Neuron (in vitro differentiated cells): Measurements from ENCODE around the gene GIGYF2.
"Not testable (repeated sequence)": the region's sequence is repeated elsewhere in the genome, so short reads cannot be mapped to it uniquely, and the experiment has no call there.

Source experiments
- H2AFZ ChIP-seq: one replicate; pipeline ENCODE4 v1.6.1; 2013; ENCODE audit warnings: low read depth, mild to moderate bottlenecking, inconsistent platforms, low read length, moderate library complexity
- H3K27me3 ChIP-seq: one replicate; pipeline ENCODE4 v1.6.1; 2013; ENCODE audit warnings: low read length; ENCODE audit not compliant: insufficient read depth
- H3K36me3 ChIP-seq: one replicate; pipeline ENCODE4 v1.6.1; 2013; ENCODE audit warnings: low read length; ENCODE audit not compliant: insufficient read depth
- H3K4me1 ChIP-seq: one replicate; pipeline ENCODE4 v1.6.1; 2013; ENCODE audit warnings: low read length; ENCODE audit not compliant: insufficient read depth
- H3K4me3 ChIP-seq: 2 replicates; pipeline ENCODE4 v1.5.1; 2013; ENCODE audit warnings: mild to moderate bottlenecking, low read length, moderate library complexity
- H3K9me3 ChIP-seq: one replicate; pipeline ENCODE4 v1.6.1; 2013; ENCODE audit warnings: low read length

Gene GIGYF2

DNA sequence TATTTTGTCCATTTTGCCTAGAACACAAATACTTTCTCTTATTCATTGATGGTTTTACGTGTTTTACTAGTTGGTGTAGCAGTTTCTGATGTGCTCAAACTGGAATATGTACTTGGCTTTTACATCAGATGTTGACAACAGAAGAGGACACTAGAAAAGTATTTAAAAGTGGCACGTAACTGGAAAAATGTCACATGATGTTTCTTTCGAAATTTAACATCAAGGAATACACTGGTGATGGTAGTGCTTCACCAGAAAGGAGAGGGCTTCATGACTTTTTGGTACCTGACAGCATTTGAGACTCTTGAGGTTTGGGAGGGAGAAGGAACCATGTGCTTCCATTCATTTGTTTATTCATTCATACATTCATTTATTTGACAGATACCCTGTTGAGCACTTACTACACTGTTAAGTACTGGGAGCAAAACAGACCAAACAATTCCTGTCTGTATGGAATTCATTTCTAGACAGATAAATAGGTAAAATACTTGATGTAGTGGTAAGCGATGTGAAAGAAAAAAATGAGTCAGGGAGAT, 1.5 kb downstream of the GIGYF2 start:
- Histone ChIP-seq H3K4me1 (peaks cover 25% of the 10 kb centered on the region), H3K9me3 (no peaks in the 10 kb centered on the region), H3K27me3 (no peaks in the 10 kb centered on the region), H3K4me3 (peak overlapping the region; percentile 96), H3K36me3 (peaks cover 14% of the 10 kb centered on the region), H2AFZ (no peak overlapping the region)

DNA sequence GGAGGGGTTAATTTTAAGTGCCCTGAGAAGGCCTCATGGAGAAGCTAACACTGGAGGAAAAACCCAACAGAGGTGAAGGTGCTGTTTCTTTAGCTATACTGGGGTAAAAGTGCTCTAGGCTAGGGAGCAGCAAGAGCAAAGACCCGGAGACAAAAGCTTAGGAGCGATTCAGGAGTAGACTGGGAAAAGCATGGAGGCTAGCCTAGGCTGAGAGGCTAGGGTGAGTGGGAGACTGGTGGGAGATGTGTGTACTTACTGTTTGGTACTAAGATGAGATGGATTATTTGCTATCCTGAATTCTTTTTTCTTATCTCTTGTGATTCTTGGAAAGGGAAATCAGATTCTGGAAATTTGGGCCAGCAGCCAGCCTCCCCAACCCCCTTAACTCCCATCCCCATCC, 2.0 kb downstream of the GIGYF2 start:
- Histone ChIP-seq H3K9me3 (no peaks in the 10 kb centered on the region), H3K4me1 (peaks cover 25% of the 10 kb centered on the region), H3K4me3 (peak overlapping the region; percentile 96), H3K36me3 (peaks cover 18% of the 10 kb centered on the region), H3K27me3 (no peaks in the 10 kb centered on the region), H2AFZ (no peak overlapping the region)

DNA sequence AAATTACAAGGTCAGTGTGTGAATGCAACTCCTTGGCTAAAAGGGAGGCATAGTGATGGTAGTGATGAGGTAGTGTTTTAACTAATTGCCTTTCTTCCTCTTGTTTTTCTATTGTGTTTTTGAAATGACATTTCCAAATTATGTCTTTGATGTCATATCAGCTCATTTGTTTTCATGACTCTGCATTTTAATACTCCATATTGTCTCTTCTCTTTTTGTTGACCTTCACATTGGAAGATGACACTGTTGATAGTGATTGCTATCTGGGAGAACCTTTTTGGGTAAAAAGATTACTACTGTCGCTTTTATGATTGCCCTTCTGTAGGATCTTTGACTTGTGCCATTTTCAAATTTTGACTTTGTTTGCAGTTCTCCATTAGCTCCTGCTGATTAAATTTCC, 3.0 kb downstream of the GIGYF2 start:
- peaks cover 23% of the 10 kb centered on the region for H3K36me3 ChIP-seq
- peaks cover 25% of the 10 kb centered on the region for H3K4me1 ChIP-seq
- peak overlapping the region; percentile 1 for H3K4me3 ChIP-seq
- peaks cover 3% of the 10 kb centered on the region for H3K9me3 ChIP-seq
- H3K27me3 ChIP-seq: no peaks in the 10 kb centered on the region
- H2AFZ ChIP-seq: no peak overlapping the region

DNA sequence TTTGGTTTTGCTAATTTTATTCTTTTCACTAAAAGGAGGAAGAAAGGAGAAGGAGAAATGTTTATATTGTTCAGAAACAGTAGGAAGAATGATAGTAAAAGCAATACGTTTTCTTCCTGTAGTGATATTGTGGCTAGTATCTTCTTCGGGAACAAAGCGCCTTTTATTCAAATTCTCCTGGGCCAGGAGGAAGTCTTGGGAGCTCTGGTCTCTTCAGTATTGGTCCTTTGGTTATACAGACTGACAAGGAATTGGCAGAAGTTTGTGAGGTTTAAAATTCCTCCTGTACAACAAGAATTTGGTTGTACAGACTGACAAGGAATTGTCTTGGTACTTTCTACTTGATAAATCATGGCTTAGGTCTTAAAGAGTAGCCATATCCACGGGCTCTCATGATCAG, 9.9 kb downstream of the GIGYF2 start:
- no peaks in the 10 kb centered on the region for H3K4me1 ChIP-seq
- H3K27me3 ChIP-seq: no peaks in the 10 kb centered on the region
- no peak overlapping the region for H3K4me3 ChIP-seq
- H2AFZ ChIP-seq: no peak overlapping the region
- H3K36me3 ChIP-seq: peaks cover 46% of the 10 kb centered on the region
- peaks cover 8% of the 10 kb centered on the region for H3K9me3 ChIP-seq

DNA sequence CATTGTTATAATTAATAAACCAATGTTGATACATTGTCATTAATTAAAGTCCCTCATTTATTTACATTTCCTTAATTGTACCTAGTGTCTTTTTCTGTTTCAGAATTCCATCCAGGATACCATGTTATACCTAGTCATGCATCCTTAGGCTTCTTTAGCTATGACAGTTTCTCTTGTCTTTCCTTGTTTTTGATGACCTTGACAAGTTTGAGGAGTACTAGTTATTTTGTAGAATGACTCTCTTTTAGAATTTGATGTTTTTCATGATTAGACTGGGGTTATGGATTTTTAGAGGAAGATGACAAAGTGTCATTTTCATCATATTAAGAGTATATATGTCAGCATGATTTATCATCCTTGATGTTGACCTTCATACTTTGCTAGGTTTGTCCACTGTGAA, 16.4 kb downstream of the GIGYF2 start:
- Histone ChIP-seq H3K27me3 (no peaks in the 10 kb centered on the region), H3K9me3 (peaks cover 13% of the 10 kb centered on the region), H3K36me3 (peaks cover 32% of the 10 kb centered on the region), H2AFZ (no peak overlapping the region), H3K4me3 (no peak overlapping the region), H3K4me1 (no peaks in the 10 kb centered on the region)

DNA sequence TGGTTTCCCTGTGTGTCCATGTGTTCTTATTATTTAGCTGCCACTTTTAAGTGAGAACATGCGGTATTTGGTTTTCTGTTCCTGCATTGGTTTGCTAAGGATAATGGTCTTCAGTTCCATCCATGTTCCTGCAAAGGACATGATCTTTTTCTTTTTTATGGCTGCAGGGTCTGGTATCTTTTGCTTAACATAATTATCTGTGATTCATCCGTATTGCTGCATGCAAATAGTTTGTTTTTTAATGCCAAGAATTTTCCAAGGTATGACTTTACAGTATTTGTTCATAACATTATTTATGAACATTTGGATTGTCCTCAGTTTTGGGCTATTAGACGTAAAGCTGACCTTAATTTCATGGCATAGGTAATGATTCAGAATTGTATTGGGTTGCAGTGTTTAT, 17.8 kb downstream of the GIGYF2 start:
- no peak overlapping the region for H2AFZ ChIP-seq
- H3K9me3 ChIP-seq: peaks cover 15% of the 10 kb centered on the region
- no peak overlapping the region for H3K4me3 ChIP-seq
- H3K27me3 ChIP-seq: no peaks in the 10 kb centered on the region
- peaks cover 30% of the 10 kb centered on the region for H3K36me3 ChIP-seq
- no peaks in the 10 kb centered on the region for H3K4me1 ChIP-seq

DNA sequence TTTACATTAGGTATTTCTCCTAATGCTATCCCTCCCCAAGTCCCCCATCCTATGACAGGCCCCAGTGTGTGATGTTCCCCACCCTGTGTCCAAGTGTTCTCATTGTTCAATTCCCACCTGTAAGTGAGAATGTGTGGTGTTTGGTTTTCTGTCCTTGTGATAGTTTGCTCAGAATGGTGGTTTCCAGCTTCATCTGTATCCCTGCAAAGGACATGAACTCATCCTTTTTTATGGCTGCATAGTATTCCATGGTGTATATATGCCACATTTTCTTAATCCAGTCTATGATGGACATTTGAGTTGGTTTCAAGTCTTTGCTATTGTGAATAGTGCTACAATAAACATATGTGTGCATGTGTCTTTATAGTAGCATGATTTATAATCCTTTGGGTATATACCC, 22.9 kb downstream of the GIGYF2 start:
- H3K4me1 ChIP-seq, H3K4me3 ChIP-seq, H3K27me3 ChIP-seq, H2AFZ ChIP-seq: not testable (repeated sequence)
- peaks cover 10% of the 10 kb centered on the region for H3K9me3 ChIP-seq
- H3K36me3 ChIP-seq: peaks cover 32% of the 10 kb centered on the region

DNA sequence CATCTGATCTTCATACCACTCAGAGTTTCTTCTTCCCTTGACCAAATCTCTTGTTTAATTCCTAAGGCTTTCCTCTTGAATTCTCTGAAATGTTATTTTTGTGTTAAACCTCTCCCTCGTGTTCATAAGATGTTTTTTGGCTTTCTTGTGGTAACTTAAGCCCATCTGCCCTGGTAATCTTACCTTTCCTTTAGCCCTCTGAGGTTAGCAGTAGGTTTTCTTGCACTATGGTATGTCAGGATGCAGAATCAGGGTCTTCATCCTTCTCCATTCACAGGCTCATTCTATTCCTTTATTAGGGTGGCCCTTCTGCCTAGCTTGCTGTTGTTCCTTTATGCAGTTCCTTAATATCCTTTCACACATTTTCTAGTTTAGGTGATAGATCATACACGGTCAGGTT, 24.1 kb downstream of the GIGYF2 start:
- Histone ChIP-seq H3K9me3 (peaks cover 10% of the 10 kb centered on the region), H3K4me1 (no peaks in the 10 kb centered on the region), H3K4me3 (no peak overlapping the region), H3K27me3 (no peaks in the 10 kb centered on the region), H3K36me3 (peaks cover 38% of the 10 kb centered on the region), H2AFZ (no peak overlapping the region)

DNA sequence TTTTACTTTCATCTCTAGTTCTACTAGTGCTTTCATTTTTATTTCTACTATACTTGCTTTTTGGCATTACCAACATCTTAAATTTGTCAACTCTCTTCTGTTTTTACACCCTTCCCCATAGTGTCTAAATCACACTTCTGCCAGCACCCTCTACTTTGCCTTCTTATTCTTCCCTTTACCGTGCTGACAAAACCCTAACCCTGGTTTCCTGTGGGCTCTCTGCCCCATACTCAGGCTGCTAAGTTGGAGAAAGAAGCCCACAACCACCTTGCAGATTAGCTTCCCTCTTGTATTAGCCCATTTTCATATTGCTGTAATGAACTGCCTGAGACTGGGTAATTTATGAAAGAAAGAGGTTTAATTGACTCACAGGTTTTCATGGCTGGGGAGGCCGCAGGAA, 24.8 kb downstream of the GIGYF2 start:
- peaks cover 10% of the 10 kb centered on the region for H3K9me3 ChIP-seq
- H2AFZ ChIP-seq: no peak overlapping the region
- no peaks in the 10 kb centered on the region for H3K27me3 ChIP-seq
- peaks cover 35% of the 10 kb centered on the region for H3K36me3 ChIP-seq
- no peak overlapping the region for H3K4me3 ChIP-seq
- H3K4me1 ChIP-seq: no peaks in the 10 kb centered on the region

DNA sequence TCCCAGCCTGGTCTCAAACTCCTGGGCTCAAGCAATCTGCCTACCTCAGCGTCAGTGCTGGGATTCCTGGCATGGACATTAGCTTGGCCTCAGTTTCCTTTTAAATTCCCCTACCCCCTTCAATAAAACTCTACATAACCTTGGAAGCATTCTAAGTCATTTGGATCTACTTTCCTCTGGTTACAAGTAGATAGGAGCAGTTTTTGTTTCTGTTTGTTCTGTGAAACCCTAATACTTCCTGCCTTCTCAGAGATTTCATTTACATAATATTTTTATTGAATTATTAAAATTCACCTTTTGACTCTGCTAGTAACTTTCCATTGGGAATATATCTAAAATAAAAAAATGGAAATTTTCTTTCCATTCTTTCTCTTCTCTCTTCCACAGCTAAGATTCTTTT, 25.9 kb downstream of the GIGYF2 start:
- peaks cover 34% of the 10 kb centered on the region for H3K36me3 ChIP-seq
- no peaks in the 10 kb centered on the region for H3K4me1 ChIP-seq
- H3K27me3 ChIP-seq: no peaks in the 10 kb centered on the region
- no peak overlapping the region for H3K4me3 ChIP-seq
- peaks cover 4% of the 10 kb centered on the region for H3K9me3 ChIP-seq
- H2AFZ ChIP-seq: no peak overlapping the region

DNA sequence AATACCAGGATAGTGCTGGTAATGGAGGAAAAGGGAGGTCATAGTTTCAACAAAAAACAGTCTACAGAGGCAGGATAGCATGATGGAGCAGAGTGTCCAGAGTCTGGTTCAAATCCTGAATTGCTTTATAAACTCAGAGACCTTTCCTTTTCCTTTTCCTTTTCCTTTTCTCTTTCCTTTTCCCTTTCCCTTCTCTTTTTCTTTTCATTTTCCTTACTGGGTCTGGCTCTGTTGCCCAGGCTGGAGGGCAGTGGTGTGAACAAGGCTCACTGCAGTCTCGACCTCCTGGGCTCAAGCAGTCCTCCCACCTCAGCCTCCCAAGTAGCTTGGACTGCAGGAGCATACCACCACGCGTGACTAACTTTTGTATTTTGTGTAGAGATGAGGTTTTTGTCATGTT, 31.7 kb downstream of the GIGYF2 start:
- Histone ChIP-seq H3K4me1 (no peaks in the 10 kb centered on the region), H3K36me3 (peaks cover 42% of the 10 kb centered on the region), H3K4me3 (no peak overlapping the region), H3K27me3 (no peaks in the 10 kb centered on the region), H2AFZ (no peak overlapping the region), H3K9me3 (no peaks in the 10 kb centered on the region)

DNA sequence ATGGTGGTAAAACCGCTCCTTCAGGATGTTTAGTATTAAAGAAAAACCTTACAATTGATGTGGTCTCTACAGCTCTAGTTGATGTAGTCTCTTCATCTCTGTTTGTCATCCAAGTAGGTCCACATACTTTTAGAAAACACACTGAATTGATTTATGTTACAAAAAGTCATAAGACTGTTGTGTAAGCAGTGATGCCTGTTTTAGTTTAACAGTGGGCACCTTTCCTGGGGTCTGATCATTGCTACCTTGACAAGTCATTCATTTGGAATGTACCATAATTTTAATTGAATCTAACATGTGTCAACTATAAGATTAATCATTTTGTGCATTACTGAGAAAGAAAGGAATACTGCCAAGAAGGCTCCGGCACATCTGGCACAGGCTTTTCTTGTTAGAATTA, 34.3 kb downstream of the GIGYF2 start:
- no peak overlapping the region for H2AFZ ChIP-seq
- peaks cover 41% of the 10 kb centered on the region for H3K36me3 ChIP-seq
- H3K4me3 ChIP-seq: no peak overlapping the region
- no peaks in the 10 kb centered on the region for H3K4me1 ChIP-seq
- H3K9me3 ChIP-seq: no peaks in the 10 kb centered on the region
- no peaks in the 10 kb centered on the region for H3K27me3 ChIP-seq

DNA sequence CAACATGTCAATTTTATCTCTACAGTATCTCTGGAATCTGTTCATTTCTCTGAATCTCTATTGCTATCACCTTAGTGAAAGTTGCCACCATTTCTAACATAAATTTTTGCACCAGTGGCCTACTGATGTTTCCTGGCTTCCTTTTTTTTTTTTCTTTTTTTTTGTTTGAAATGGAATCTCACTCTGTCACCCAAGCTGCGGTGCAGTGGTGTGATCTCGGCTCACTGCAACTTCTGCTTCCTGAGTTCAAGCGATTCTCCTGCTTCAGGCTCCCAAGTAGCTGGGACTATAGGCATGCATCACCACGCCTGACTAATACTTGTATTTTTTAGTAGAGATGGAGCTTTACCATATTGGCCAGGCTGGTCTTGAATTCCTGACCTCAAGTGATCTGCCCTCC, 44.2 kb downstream of the GIGYF2 start:
- Histone ChIP-seq H3K4me1 (no peaks in the 10 kb centered on the region), H3K36me3 (peaks cover 27% of the 10 kb centered on the region), H3K9me3 (no peaks in the 10 kb centered on the region), H2AFZ (no peak overlapping the region), H3K27me3 (no peaks in the 10 kb centered on the region), H3K4me3 (no peak overlapping the region)

DNA sequence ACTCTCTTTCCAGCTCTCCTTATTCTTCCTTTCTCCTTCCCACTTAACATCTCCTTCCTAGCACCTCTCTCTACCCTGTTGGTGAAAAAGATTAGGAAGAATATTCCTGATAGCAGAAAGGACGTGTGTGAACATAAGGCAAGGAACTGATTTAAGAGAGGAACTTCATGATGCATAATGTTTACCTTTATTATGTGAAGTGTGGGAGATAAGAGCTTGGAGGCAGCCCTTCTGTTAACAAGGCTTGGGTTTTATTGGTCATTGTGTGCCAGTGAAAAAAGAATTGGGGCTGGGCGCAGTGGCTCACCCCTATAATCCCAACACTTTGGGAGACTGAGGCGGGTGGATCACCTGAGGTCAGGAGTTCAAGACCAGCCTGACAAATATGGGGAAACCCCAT, 44.8 kb downstream of the GIGYF2 start:
- Histone ChIP-seq H3K9me3 (no peaks in the 10 kb centered on the region), H3K36me3 (peaks cover 26% of the 10 kb centered on the region), H3K4me3 (no peak overlapping the region), H3K27me3 (no peaks in the 10 kb centered on the region), H2AFZ (no peak overlapping the region), H3K4me1 (no peaks in the 10 kb centered on the region)
